HCT116 (cell line): Measurements from ENCODE around the gene RNASEH2B. TPM values are rescaled to one million over a fixed set of nuclear protein-coding genes. Genes with fewer than 3 reads are reported as not detected.

Experiments used
- ATAC-seq: fragments of 200-7000 bp; cut with Tn5 transposase; 2 replicates; pipeline ENCODE4 v1.9.1; 2020; ENCODE audit warnings: mild to moderate bottlenecking, moderate library complexity
- BruUV-seq: library from RNA; stranded (reverse); fragments of 400-500 nt; replicated peaks from 2 replicates; lab custom pipeline; 2021; lab: Mats Ljungman, UMichigan
- CTCF ChIA-PET: fragments of 300-600 bp; sonication (Branson Sonifier 250); formaldehyde crosslinking; loops from one replicate; lab custom pipeline; 2021; ENCODE audit warnings: antibody characterized with exemption; lab: Charles Lee
- POLR2A ChIA-PET: fragments of 300-600, 350-600 bp; sonication (Branson Sonifier 250); formaldehyde crosslinking; loops from one replicate; lab custom pipeline; 2021; ENCODE audit warnings: antibody characterized with exemption; lab: Charles Lee
- RAD21 ChIA-PET, 2 experiments: fragments of 300-600 bp; sonication (Branson Sonifier 250); formaldehyde crosslinking; loops; one replicate each; lab custom pipeline; 2023; ENCODE audit warnings: low total read pairs in 2 of 2; ENCODE audit not compliant: uncharacterized antibody in 2 of 2, unreplicated experiment in 2 of 2, low non-redundant PET in 1 of 2; lab: Charles Lee
- DNase-seq: peaks from one replicate; pipeline ENCODE4 v3.0.0-alpha.2; 2010; ENCODE audit warnings: low read depth, low spot score
- H2AFZ ChIP-seq: fragments of 200-600 bp; shearing (Covaris generic), sonication (generic); 2 replicates; pipeline ENCODE4 v1.6.1; 2017; ENCODE audit warnings: low read depth, mixed run types, mixed read lengths, antibody characterized with exemption, low read length; ENCODE audit not compliant: poor library complexity, severe bottlenecking
- H3K27ac ChIP-seq: 2 replicates; pipeline ENCODE4 v1.5.1; 2012; ENCODE audit warnings: low read depth, low read length
- H3K27me3 ChIP-seq: fragments of 200-600 bp; sonication (generic); 2 replicates; pipeline ENCODE4 v1.6.1; 2016; ENCODE audit warnings: mixed run types, low read length, mixed read lengths; ENCODE audit not compliant: insufficient read depth
- H3K36me3 ChIP-seq, 2 experiments: fragments of 200-500 bp in 1 of 2; fragments of 200-600 bp in 1 of 2; sonication (Bioruptor generic) in 1 of 2; sonication (generic) in 1 of 2; 2 replicates each; pipeline versions ENCODE4 v1.5.1 to v1.6.1; 2014 to 2016; ENCODE audit warnings: low read length in 2 of 2, inconsistent platforms in 1 of 2, mixed read lengths in 1 of 2, mixed run types in 1 of 2; ENCODE audit not compliant: insufficient read depth in 2 of 2, control insufficient read depth in 1 of 2
- H3K4me1 ChIP-seq, 2 experiments: fragments of 200-600 bp in 1 of 2; sonication (generic) in 1 of 2; 2 replicates each; pipeline versions ENCODE4 v1.5.1 to v1.6.1; 2012 to 2017; ENCODE audit warnings: low read length in 2 of 2, inconsistent platforms in 1 of 2, mild to moderate bottlenecking in 1 of 2, mixed read lengths in 1 of 2, mixed run types in 1 of 2, moderate library complexity in 1 of 2; ENCODE audit not compliant: insufficient read depth in 2 of 2, control insufficient read depth in 1 of 2
- H3K4me2 ChIP-seq: fragments of 200-600 bp; sonication (generic); 2 replicates; pipeline ENCODE4 v1.6.1; 2017; ENCODE audit warnings: mixed run types, low read length, mixed read lengths
- H3K4me3 ChIP-seq, 2 experiments: fragments of 200-600 bp in 1 of 2; sonication (generic) in 1 of 2; replicated peaks in 1 of 2; 2 replicates each; pipeline ENCODE4 v1.5.1; 2011 to 2016; ENCODE audit warnings: low read length in 2 of 2, control low read depth in 1 of 2, low read depth in 1 of 2, mild to moderate bottlenecking in 1 of 2, mixed read lengths in 1 of 2, mixed run types in 1 of 2
- H3K79me2 ChIP-seq: fragments of 200-600 bp; sonication (generic); 2 replicates; pipeline ENCODE4 v1.6.1; 2017; ENCODE audit warnings: mild to moderate bottlenecking, mixed run types, low read length, moderate library complexity, mixed read lengths; ENCODE audit not compliant: insufficient read depth
- H3K9ac ChIP-seq: fragments of 200-600 bp; sonication (generic); 2 replicates; pipeline ENCODE4 v1.6.1; 2016; ENCODE audit warnings: low read length, mixed read lengths
- H3K9me2 ChIP-seq: fragments of 200-600 bp; sonication (generic), shearing (Covaris generic); 2 replicates; pipeline ENCODE4 v1.6.1; 2017; ENCODE audit warnings: mixed run types, mild to moderate bottlenecking, moderate library complexity; ENCODE audit not compliant: insufficient read depth
- H3K9me3 ChIP-seq, 2 experiments: fragments of 200-500 bp in 1 of 2; fragments of 200-600 bp in 1 of 2; sonication (Bioruptor generic) in 1 of 2; sonication (generic) in 1 of 2; 2 replicates each; pipeline ENCODE4 v1.6.1; 2014 to 2017; ENCODE audit warnings: low read length in 2 of 2, mixed read lengths in 2 of 2, inconsistent platforms in 1 of 2, low read depth in 1 of 2, mild to moderate bottlenecking in 1 of 2, mixed run types in 1 of 2, moderate library complexity in 1 of 2; ENCODE audit not compliant: control insufficient read depth in 1 of 2, insufficient read depth in 1 of 2
- H4K20me1 ChIP-seq: fragments of 200-600 bp; sonication (generic), shearing (Covaris generic); 2 replicates; pipeline ENCODE4 v1.6.1; 2017; ENCODE audit warnings: mixed run types, mild to moderate bottlenecking, moderate library complexity; ENCODE audit not compliant: insufficient read depth
- CBX3 ChIP-seq: IDR thresholded peaks from 2 replicates; pipeline ENCODE4 v1.6.1; 2012; ENCODE audit warnings: low read depth
- ELF1 ChIP-seq: IDR thresholded peaks from 2 replicates; pipeline ENCODE4 v1.6.1; 2012; ENCODE audit warnings: low read depth, borderline replicate concordance
- EZH2 ChIP-seq: fragments of 200-600 bp; sonication (generic); IDR thresholded peaks from 2 replicates; pipeline ENCODE4 v1.6.1; 2017; ENCODE audit warnings: antibody characterized with exemption, mixed run types
- FOSL1 ChIP-seq: IDR thresholded peaks from 2 replicates; pipeline ENCODE4 v1.6.1; 2012; ENCODE audit warnings: low read depth
- JUND ChIP-seq: IDR thresholded peaks from 2 replicates; pipeline ENCODE4 v1.6.1; 2012
- RAD21 ChIP-seq: IDR thresholded peaks from 2 replicates; pipeline ENCODE4 v1.6.1; 2012; ENCODE audit warnings: low read depth, mild to moderate bottlenecking
- SP1 ChIP-seq: IDR thresholded peaks from 2 replicates; pipeline ENCODE4 v1.6.1; 2012; ENCODE audit warnings: low read depth
- SRF ChIP-seq: IDR thresholded peaks from 2 replicates; pipeline ENCODE4 v1.6.1; 2012; ENCODE audit warnings: low read depth
- TCF7L2 ChIP-seq: IDR thresholded peaks from 2 replicates; pipeline ENCODE4 v1.7.0; 2011; ENCODE audit warnings: borderline replicate concordance, inconsistent platforms; ENCODE audit not compliant: insufficient read depth, insufficient read length; ENCODE audit errors: extremely low read depth
- YY1 ChIP-seq: IDR thresholded peaks from 2 replicates; pipeline ENCODE4 v1.6.1; 2011; ENCODE audit warnings: low read length, low read depth, moderate library complexity, mild to moderate bottlenecking; ENCODE audit not compliant: insufficient replicate concordance; ENCODE audit errors: extremely low read depth
- ZFX ChIP-seq: fragments of 450-650 bp; IDR thresholded peaks from 2 replicates; pipeline ENCODE4 v1.6.1; 2017
- intact Hi-C: fragments of 100-400 bp; cut with micrococcal nuclease; formaldehyde crosslinking; loops from 2 replicates; pipeline ENCODE4 v1.10.0; 2022
- total RNA-seq: library from RNA; stranded (reverse); gene quantifications from one replicate; pipeline ENCODE4 v1.2.1, GENCODE V29; 2021; ENCODE audit not compliant: unreplicated experiment
- TF ChIP-seq, protein P1 (sequence below): IDR thresholded peaks from 2 replicates; pipeline ENCODE4 v1.6.1; 2011; ENCODE audit warnings: mild to moderate bottlenecking, low read length, moderate library complexity; ENCODE audit not compliant: insufficient replicate concordance; ENCODE audit errors: extremely low read depth

Gene RNASEH2B
- total RNA-seq, 1 experiment from 2014 or later, result 41.3 TPM

DNA sequence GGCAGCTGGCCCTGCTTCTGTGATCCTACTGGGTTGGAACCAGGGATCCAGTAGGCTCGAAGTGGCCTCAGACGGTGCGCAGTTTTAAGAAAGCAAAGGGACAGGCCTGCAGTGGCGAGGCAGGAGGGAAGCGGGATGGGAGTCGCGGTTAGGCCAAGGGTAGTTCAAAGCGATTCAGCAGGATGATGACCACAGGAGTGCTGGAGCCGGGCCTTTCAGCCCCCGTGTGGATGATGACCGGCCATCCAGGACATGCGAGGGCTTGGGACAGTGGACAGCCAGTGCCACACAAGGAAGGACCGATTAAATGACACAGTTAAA lies 854 bp downstream of the RNASEH2B start:
- Histone ChIP-seq H3K27ac (peak overlapping the region; percentile 93), H3K9me3 (no peaks in the 10 kb centered on the region)
- POLR2A ChIA-PET, result no interaction called here
- TF ChIP-seq CBX3 (no peak), TCF7L2 (peak; percentile 19), SRF (no peak), ELF1 (no peak), YY1 (no peak), JUND (no peak), RAD21 (0 out of 2 replicates have a peak, but pooled peaks have one; percentile 3), EZH2 (no peak), ZFX (0 out of 2 replicates have a peak, but pooled peaks have one; percentile 64), FOSL1 (no peak), SP1 (no peak)
- TF ChIP-seq, protein P1, sequence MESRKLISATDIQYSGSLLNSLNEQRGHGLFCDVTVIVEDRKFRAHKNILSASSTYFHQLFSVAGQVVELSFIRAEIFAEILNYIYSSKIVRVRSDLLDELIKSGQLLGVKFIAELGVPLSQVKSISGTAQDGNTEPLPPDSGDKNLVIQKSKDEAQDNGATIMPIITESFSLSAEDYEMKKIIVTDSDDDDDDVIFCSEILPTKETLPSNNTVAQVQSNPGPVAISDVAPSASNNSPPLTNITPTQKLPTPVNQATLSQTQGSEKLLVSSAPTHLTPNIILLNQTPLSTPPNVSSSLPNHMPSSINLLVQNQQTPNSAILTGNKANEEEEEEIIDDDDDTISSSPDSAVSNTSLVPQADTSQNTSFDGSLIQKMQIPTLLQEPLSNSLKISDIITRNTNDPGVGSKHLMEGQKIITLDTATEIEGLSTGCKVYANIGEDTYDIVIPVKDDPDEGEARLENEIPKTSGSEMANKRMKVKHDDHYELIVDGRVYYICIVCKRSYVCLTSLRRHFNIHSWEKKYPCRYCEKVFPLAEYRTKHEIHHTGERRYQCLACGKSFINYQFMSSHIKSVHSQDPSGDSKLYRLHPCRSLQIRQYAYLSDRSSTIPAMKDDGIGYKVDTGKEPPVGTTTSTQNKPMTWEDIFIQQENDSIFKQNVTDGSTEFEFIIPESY, result no peak
- TF ChIP-seq, all 23 proteins: peak for 3
- Histone ChIP-seq H3K4me1 (peaks cover 12 to 25% of the 10 kb centered on the region in 2 experiments; a peak in 3 of 4 replicates), H3K27me3 (no peaks in the 10 kb centered on the region), H2AFZ (no peak overlapping the region), H4K20me1 (no peaks in the 10 kb centered on the region), H3K9me2 (no peaks in the 10 kb centered on the region), H3K4me2 (peak overlapping the region; percentile 89), H3K36me3 (no peaks in the 10 kb centered on the region), H3K9ac (peak overlapping the region; percentile 87), H3K4me3 (peak overlapping the region; percentile 70 to 75), H3K79me2 (peaks cover 53% of the 10 kb centered on the region)
- intact Hi-C loops, result loop anchor here (5.0 kb wide), 3 partner anchors 162 to 913 kb away; partner anchors contain the start of gene TRIM13
- RAD21 ChIA-PET, result no interaction called here
- peak; percentile 27 for DNase-seq
- BruUV-seq, result no TSS peak
- CTCF ChIA-PET, result no interaction called here
- peak; percentile 29 for ATAC-seq
